ENCODE data around the gene BEND3. TPM values are rescaled to one million over a fixed set of nuclear protein-coding genes. Genes with fewer than 3 reads are reported as not detected.
"Not testable (repeated sequence)": the region's sequence is repeated elsewhere in the genome, so short reads cannot be mapped to it uniquely, and the experiment has no call there.

Gene BEND3
- total RNA-seq, 1 experiment from 2014 or later = 2.9 TPM

GRCh38 chr6:107121266-107121665 is 6.0 kb upstream of the BEND3 start:
- no peak for DNase-seq (ENCODE audit: low read depth)

- no peak for DNase-seq (ENCODE audit: low read depth)
These were observed 5.1 kb upstream of the BEND3 start for GRCh38 chr6:107120404-107120803.

- DNase-seq (ENCODE audit: low read depth) = peak; percentile 19
These were observed 3.7 kb upstream of the BEND3 start for GRCh38 chr6:107118976-107119375.

GRCh38 chr6:107118540-107118939 is 3.2 kb upstream of the BEND3 start:
- DNase-seq (ENCODE audit: low read depth) = not testable (repeated sequence)

- no peak for DNase-seq (ENCODE audit: low read depth)
These were observed 1.6 kb upstream of the BEND3 start for GRCh38 chr6:107116931-107117330.

- DNase-seq (ENCODE audit: low read depth) = peak; percentile 11
These were observed 1.1 kb upstream of the BEND3 start for GRCh38 chr6:107116328-107116892.

- peak; percentile 42 for DNase-seq (ENCODE audit: low read depth)
These were observed 496 bp upstream of the BEND3 start for GRCh38 chr6:107115695-107116327.

- DNase-seq (ENCODE audit: low read depth) = peak; percentile 76
These were observed 946 bp downstream of the BEND3 start for GRCh38 chr6:107114213-107114925.

- DNase-seq (ENCODE audit: low read depth) = peak; percentile 53
These were observed 5.1 kb downstream of the BEND3 start for GRCh38 chr6:107110200-107110599.

GRCh38 chr6:107108201-107108890 is 7.0 kb downstream of the BEND3 start:
- no peak for DNase-seq (ENCODE audit: low read depth)

GRCh38 chr6:107107791-107108190 is 7.5 kb downstream of the BEND3 start:
- DNase-seq (ENCODE audit: low read depth) = no peak

GRCh38 chr6:107106165-107106564 is 9.2 kb downstream of the BEND3 start:
- DNase-seq (ENCODE audit: low read depth) = no peak

- DNase-seq (ENCODE audit: low read depth) = no peak
These were observed 9.7 kb downstream of the BEND3 start for GRCh38 chr6:107105511-107106116.

GRCh38 chr6:107103082-107103481 is 12.2 kb downstream of the BEND3 start:
- DNase-seq (ENCODE audit: low read depth) = no peak

GRCh38 chr6:107102414-107102805 is 12.9 kb downstream of the BEND3 start:
- no peak for DNase-seq (ENCODE audit: low read depth)

GRCh38 chr6:107101686-107102413 is 13.5 kb downstream of the BEND3 start:
- no peak for DNase-seq (ENCODE audit: low read depth)

GRCh38 chr6:107101211-107101610 is 14.1 kb downstream of the BEND3 start:
- no peak for DNase-seq (ENCODE audit: low read depth)

GRCh38 chr6:107098436-107099307 is 16.6 kb downstream of the BEND3 start:
- no peak for DNase-seq (ENCODE audit: low read depth)

- not testable (repeated sequence) for DNase-seq (ENCODE audit: low read depth)
These were observed 30.9 kb downstream of the BEND3 start for GRCh38 chr6:107084459-107084858.

- no peak for DNase-seq (ENCODE audit: low read depth)
These were observed 31.4 kb downstream of the BEND3 start for GRCh38 chr6:107083921-107084320.
